GM19193 (cell line): ENCODE results near the gene C16orf54.

ENCODE experiments used
- POLR2A ChIP-seq: IDR thresholded peaks from 4 replicates; pipeline ENCODE4 v1.6.1; 2011; ENCODE audit not compliant: insufficient read depth, insufficient read length; ENCODE audit errors: extremely low read depth

C16orf54 gene

GRCh38 chr16:29694384-29695195 is 51.2 kb downstream of the C16orf54 start:
- no peak for TF ChIP-seq POLR2A
